Measurements from ENCODE around the gene STAT3.

STAT3 gene

GRCh38 chr17:42380935-42381334, 7.3 kb downstream of the STAT3 start:
- Histone ChIP-seq H3K79me2 (ENCODE audit: insufficient read depth, low read depth) (peaks cover 25% of the 10 kb centered on the region; the same call in 1 of the 2 replicates), H3K9ac (no peak overlapping the region), H3K27me3 (ENCODE audit: insufficient read depth, low read depth) (no peaks in the 10 kb centered on the region), H3K27ac (no peak overlapping the region), H3K4me3 (IDR thresholded peaks at IDR 0.05; ENCODE audit: insufficient read depth, low read depth, low read length) (no peak overlapping the region), H4K20me1 (ENCODE audit: insufficient read depth) (no peaks in the 10 kb centered on the region), H2AFZ (ENCODE audit: low read depth) (no peak overlapping the region), H3K36me3 (ENCODE audit: insufficient read depth) (no peaks in the 10 kb centered on the region), H3K4me1 (ENCODE audit: low read depth, poor library complexity, severe bottlenecking) (peaks cover 21% of the 10 kb centered on the region), H3K4me2 (no peak overlapping the region)
- no peak for TF ChIP-seq CTCF (conservative IDR thresholded peaks at IDR 0.05; ENCODE audit: low read depth, low read length)

DNA sequence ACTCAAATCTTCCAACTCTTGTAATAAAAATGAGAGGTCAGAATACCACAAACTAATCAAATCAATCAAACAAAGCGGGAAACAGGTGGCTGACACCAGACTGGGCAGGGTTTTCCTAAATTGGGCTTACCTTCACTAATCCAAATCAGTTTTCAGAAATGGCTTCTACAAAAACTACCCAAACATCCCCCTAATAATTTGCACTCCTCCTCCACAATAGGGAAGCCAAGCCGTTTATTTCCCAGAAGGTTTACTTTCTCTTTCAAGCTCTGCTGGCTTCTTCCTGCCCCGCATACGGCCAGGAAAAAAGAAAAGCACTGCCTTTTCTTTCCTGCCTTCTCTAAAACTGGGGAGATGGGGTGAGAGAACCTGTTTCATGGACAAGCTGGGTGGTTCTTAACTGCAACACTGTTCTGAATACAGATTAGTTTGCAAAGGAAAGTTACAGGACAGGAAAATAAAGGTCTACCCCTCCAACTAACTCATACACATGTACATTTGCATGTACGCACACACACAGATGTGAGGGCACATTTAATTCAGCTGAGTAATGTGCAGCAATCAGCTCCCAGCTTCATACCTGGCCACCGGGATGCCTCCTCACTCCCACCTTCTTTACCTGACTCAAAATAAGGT, 9.2 kb downstream of the STAT3 start:
- no peaks in the 10 kb centered on the region for H3K27me3 ChIP-seq (ENCODE audit: insufficient read depth, low read depth)
- TF ChIP-seq CTCF (conservative IDR thresholded peaks at IDR 0.05; ENCODE audit: low read depth, low read length), result no peak
- peaks cover 24% of the 10 kb centered on the region for H3K4me1 ChIP-seq (ENCODE audit: low read depth, poor library complexity, severe bottlenecking)
- no peaks in the 10 kb centered on the region for H4K20me1 ChIP-seq (ENCODE audit: insufficient read depth)
- H3K27ac ChIP-seq, result peak overlapping the region; percentile 61
- H3K4me2 ChIP-seq, result peak overlapping the region; percentile 86
- H3K79me2 ChIP-seq (ENCODE audit: insufficient read depth, low read depth), result peaks cover 18% of the 10 kb centered on the region; the same call in 1 of the 2 replicates
- no peaks in the 10 kb centered on the region for H3K36me3 ChIP-seq (ENCODE audit: insufficient read depth)
- peak overlapping the region; percentile 27; the same call in 1 of the 2 replicates for H2AFZ ChIP-seq (ENCODE audit: low read depth)
- H3K9ac ChIP-seq, result peak overlapping the region; percentile 51; the same call in 1 of the 2 replicates
- H3K4me3 ChIP-seq (IDR thresholded peaks at IDR 0.05; ENCODE audit: insufficient read depth, low read depth, low read length), result no peak overlapping the region

GRCh38 chr17:42378359-42378958, 9.8 kb downstream of the STAT3 start:
- Histone ChIP-seq H3K4me1 (ENCODE audit: low read depth, poor library complexity, severe bottlenecking) (peaks cover 27% of the 10 kb centered on the region), H3K79me2 (ENCODE audit: insufficient read depth, low read depth) (peaks cover 18% of the 10 kb centered on the region; the same call in 1 of the 2 replicates), H3K36me3 (ENCODE audit: insufficient read depth) (no peaks in the 10 kb centered on the region), H2AFZ (ENCODE audit: low read depth) (peak overlapping the region; percentile 27; the same call in 1 of the 2 replicates), H3K4me2 (peak overlapping the region; percentile 86), H3K9ac (peak overlapping the region; percentile 51; the same call in 1 of the 2 replicates), H3K27ac (peak overlapping the region; percentile 61), H3K27me3 (ENCODE audit: insufficient read depth, low read depth) (no peaks in the 10 kb centered on the region), H4K20me1 (ENCODE audit: insufficient read depth) (no peaks in the 10 kb centered on the region), H3K4me3 (IDR thresholded peaks at IDR 0.05; ENCODE audit: insufficient read depth, low read depth, low read length) (no peak overlapping the region)
- no peak for TF ChIP-seq CTCF (conservative IDR thresholded peaks at IDR 0.05; ENCODE audit: low read depth, low read length)

- H3K36me3 ChIP-seq (ENCODE audit: insufficient read depth), result no peaks in the 10 kb centered on the region
- no peak overlapping the region; the same call in 1 of the 2 replicates for H3K4me2 ChIP-seq
- peaks cover 18% of the 10 kb centered on the region for H3K4me1 ChIP-seq (ENCODE audit: low read depth, poor library complexity, severe bottlenecking)
- no peak for TF ChIP-seq CTCF (conservative IDR thresholded peaks at IDR 0.05; ENCODE audit: low read depth, low read length)
- H4K20me1 ChIP-seq (ENCODE audit: insufficient read depth), result no peaks in the 10 kb centered on the region
- H3K27me3 ChIP-seq (ENCODE audit: insufficient read depth, low read depth), result no peaks in the 10 kb centered on the region
- H3K9ac ChIP-seq, result no peak overlapping the region
- no peak overlapping the region for H3K27ac ChIP-seq
- no peak overlapping the region for H3K4me3 ChIP-seq (IDR thresholded peaks at IDR 0.05; ENCODE audit: insufficient read depth, low read depth, low read length)
- peaks cover 12% of the 10 kb centered on the region; the same call in 1 of the 2 replicates for H3K79me2 ChIP-seq (ENCODE audit: insufficient read depth, low read depth)
- no peak overlapping the region for H2AFZ ChIP-seq (ENCODE audit: low read depth)
These were observed 14.3 kb downstream of the STAT3 start for GRCh38 chr17:42373896-42374295.
